Activated CD4-positive, alpha-beta T cell treated with anti-CD3 and anti-CD28 coated beads, Interleukin-2, amount 10 ng/mL, durations not matched to agents 7 days and 5 days (primary cell): ENCODE results near the gene APOO. TPM values are rescaled to one million over a fixed set of nuclear protein-coding genes. Genes with fewer than 3 reads are reported as not detected.

Source experiments
- CTCF ChIA-PET: fragments of 350-600 bp; sonication (Branson Sonifier 250); formaldehyde crosslinking; loops from one replicate; lab custom pipeline; 2021; ENCODE audit warnings: antibody characterized with exemption; lab: Charles Lee
- POLR2A ChIA-PET: fragments of 350-600 bp; sonication (Branson Sonifier 250); formaldehyde crosslinking; loops from one replicate; lab custom pipeline; 2021; ENCODE audit warnings: antibody characterized with exemption; lab: Charles Lee
- DNase-seq: peaks from one replicate; pipeline ENCODE4 v3.0.0-alpha.2; 2020
- H3K27ac Mint-ChIP-seq: one replicate; pipeline ENCODE4 v1.8.0; 2021; ENCODE audit warnings: mild to moderate bottlenecking, moderate library complexity, mixed read lengths
- H3K27me3 Mint-ChIP-seq: one replicate; pipeline ENCODE4 v1.8.0; 2021; ENCODE audit warnings: mixed read lengths
- H3K36me3 Mint-ChIP-seq: one replicate; pipeline ENCODE4 v1.8.0; 2021; ENCODE audit warnings: low read depth, mixed read lengths
- H3K4me1 Mint-ChIP-seq: one replicate; pipeline ENCODE4 v1.8.0; 2021; ENCODE audit warnings: mixed read lengths
- H3K4me3 Mint-ChIP-seq: one replicate; pipeline ENCODE4 v1.8.0; 2021; ENCODE audit warnings: mild to moderate bottlenecking, moderate library complexity, mixed read lengths
- H3K9me3 Mint-ChIP-seq: one replicate; pipeline ENCODE4 v1.8.0; 2021; ENCODE audit warnings: mixed read lengths
- total RNA-seq, 2 experiments: library from RNA; stranded (reverse); gene quantifications; one replicate each; pipeline ENCODE4 v1.2.3, GENCODE V29; 2021

APOO gene
- total RNA-seq, 2 experiments from 2014 or later, result 26.6 to 28.5 TPM

- Mint-ChIP-seq H3K9me3 (no peaks in the 10 kb centered on the region), H3K36me3 (no peaks in the 10 kb centered on the region), H3K27ac (no peak overlapping the region), H3K27me3 (no peaks in the 10 kb centered on the region), H3K4me3 (no peak overlapping the region), H3K4me1 (no peaks in the 10 kb centered on the region)
- POLR2A ChIA-PET, result no interaction called here
- no peak for DNase-seq
- CTCF ChIA-PET, result no interaction called here
These were observed 53.6 kb downstream of the APOO start for GRCh38 chrX:23854122-23854521.

GRCh38 chrX:23851544-23851943 lies 56.2 kb downstream of the APOO start:
- CTCF ChIA-PET, result no interaction called here
- no peak overlapping the region for H3K27ac Mint-ChIP-seq

GRCh38 chrX:23849241-23849640 lies 58.5 kb downstream of the APOO start:
- Mint-ChIP-seq H3K27me3 (no peaks in the 10 kb centered on the region), H3K36me3 (no peaks in the 10 kb centered on the region), H3K27ac (no peak overlapping the region), H3K4me1 (no peaks in the 10 kb centered on the region), H3K4me3 (no peak overlapping the region), H3K9me3 (no peaks in the 10 kb centered on the region)
- POLR2A ChIA-PET, result no interaction called here
- no peak for DNase-seq
- CTCF ChIA-PET, result interaction anchor here (0.6 kb wide), 1 partner anchor 45 kb away, joined by 3 read pairs; no protein-coding TSS in a partner anchor

More at GRCh38 chrX:23851544-23851943, 56.2 kb downstream of the APOO start:
- no peak for DNase-seq
- POLR2A ChIA-PET, result interaction anchor here (0.6 kb wide), 1 partner anchor 34 kb away, joined by 3 read pairs; no protein-coding TSS in a partner anchor
- Mint-ChIP-seq H3K27me3 (no peaks in the 10 kb centered on the region), H3K9me3 (no peaks in the 10 kb centered on the region), H3K4me1 (no peaks in the 10 kb centered on the region), H3K36me3 (no peaks in the 10 kb centered on the region), H3K4me3 (no peak overlapping the region)

GRCh38 chrX:23845351-23845817 lies 62.4 kb downstream of the APOO start:
- Mint-ChIP-seq H3K4me3 (no peak overlapping the region), H3K36me3 (no peaks in the 10 kb centered on the region), H3K4me1 (no peaks in the 10 kb centered on the region), H3K9me3 (no peaks in the 10 kb centered on the region), H3K27ac (no peak overlapping the region), H3K27me3 (no peaks in the 10 kb centered on the region)
- CTCF ChIA-PET, result no interaction called here
- no peak for DNase-seq
- POLR2A ChIA-PET, result no interaction called here

GRCh38 chrX:23844502-23845138 lies 63.1 kb downstream of the APOO start:
- ChIA-PET CTCF (no interaction called here), POLR2A (no interaction called here)
- DNase-seq, result no peak
- Mint-ChIP-seq H3K9me3 (no peaks in the 10 kb centered on the region), H3K27me3 (no peaks in the 10 kb centered on the region), H3K4me3 (no peak overlapping the region), H3K36me3 (no peaks in the 10 kb centered on the region), H3K27ac (no peak overlapping the region), H3K4me1 (no peaks in the 10 kb centered on the region)

DNA sequence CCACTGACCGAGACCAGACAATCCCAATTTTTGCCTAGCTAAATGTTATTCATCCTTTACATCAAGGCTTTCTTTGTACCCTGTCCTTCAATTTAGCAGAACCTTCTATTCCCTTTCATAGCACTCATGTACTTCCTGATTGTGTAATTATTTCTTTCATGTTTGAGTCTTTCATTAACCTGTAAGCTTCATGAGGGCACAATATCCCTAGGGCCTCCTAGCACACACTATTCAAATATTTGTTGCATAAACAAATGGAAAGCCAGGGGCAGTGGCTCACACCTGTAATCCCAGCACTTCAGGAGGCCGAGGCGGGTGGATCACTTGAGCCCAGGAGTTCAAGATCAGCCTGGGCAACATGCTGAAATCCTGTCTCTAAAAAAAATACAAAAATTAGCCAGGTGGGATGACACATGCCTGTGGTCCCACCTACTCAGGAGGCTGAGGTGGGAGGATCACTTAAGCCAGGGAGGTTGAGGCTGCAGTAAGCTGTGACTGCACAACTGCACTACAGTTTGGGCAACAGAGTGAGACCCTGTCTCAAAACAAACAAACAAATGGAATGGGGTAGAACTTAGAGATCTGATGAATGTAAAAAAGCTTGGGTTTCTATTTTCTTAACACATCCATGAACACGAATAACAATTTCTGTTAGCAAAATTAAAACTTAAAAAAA lies 65.8 kb downstream of the APOO start:
- Mint-ChIP-seq H3K4me1 (no peaks in the 10 kb centered on the region), H3K27ac (no peak overlapping the region), H3K4me3 (no peak overlapping the region), H3K9me3 (no peaks in the 10 kb centered on the region), H3K36me3 (no peaks in the 10 kb centered on the region), H3K27me3 (no peaks in the 10 kb centered on the region)
- ChIA-PET CTCF (interaction anchor here (0.6 kb wide), 1 partner anchor 47 kb away, joined by 4 read pairs; no protein-coding TSS in a partner anchor), POLR2A (no interaction called here)
- DNase-seq, result no peak

- ChIA-PET CTCF (no interaction called here), POLR2A (no interaction called here)
- Mint-ChIP-seq H3K4me3 (no peak overlapping the region), H3K36me3 (no peaks in the 10 kb centered on the region), H3K9me3 (no peaks in the 10 kb centered on the region), H3K27me3 (no peaks in the 10 kb centered on the region), H3K27ac (no peak overlapping the region), H3K4me1 (no peaks in the 10 kb centered on the region)
- DNase-seq, result no peak
These were observed 67.1 kb downstream of the APOO start for GRCh38 chrX:23840674-23841073.

- Mint-ChIP-seq H3K4me3 (no peak overlapping the region), H3K27ac (no peak overlapping the region), H3K27me3 (no peaks in the 10 kb centered on the region), H3K9me3 (no peaks in the 10 kb centered on the region), H3K36me3 (no peaks in the 10 kb centered on the region), H3K4me1 (no peaks in the 10 kb centered on the region)
- CTCF ChIA-PET, result interaction anchor here (1.5 kb wide), 1 partner anchor 18 kb away, joined by 4 read pairs; no protein-coding TSS in a partner anchor
- POLR2A ChIA-PET, result no interaction called here
- DNase-seq, result no peak
These were observed 68.8 kb downstream of the APOO start for GRCh38 chrX:23838953-23839352.

GRCh38 chrX:23832721-23833120 lies 75.0 kb downstream of the APOO start:
- H3K4me1 Mint-ChIP-seq, result no peaks in the 10 kb centered on the region
- H3K27ac Mint-ChIP-seq, result no peak overlapping the region
- no peaks in the 10 kb centered on the region for H3K27me3 Mint-ChIP-seq
- no peaks in the 10 kb centered on the region for H3K9me3 Mint-ChIP-seq
- DNase-seq, result no peak
- POLR2A ChIA-PET, result no interaction called here
- H3K36me3 Mint-ChIP-seq, result peaks cover 2% of the 10 kb centered on the region
- H3K4me3 Mint-ChIP-seq, result no peak overlapping the region
- CTCF ChIA-PET, result no interaction called here

DNA sequence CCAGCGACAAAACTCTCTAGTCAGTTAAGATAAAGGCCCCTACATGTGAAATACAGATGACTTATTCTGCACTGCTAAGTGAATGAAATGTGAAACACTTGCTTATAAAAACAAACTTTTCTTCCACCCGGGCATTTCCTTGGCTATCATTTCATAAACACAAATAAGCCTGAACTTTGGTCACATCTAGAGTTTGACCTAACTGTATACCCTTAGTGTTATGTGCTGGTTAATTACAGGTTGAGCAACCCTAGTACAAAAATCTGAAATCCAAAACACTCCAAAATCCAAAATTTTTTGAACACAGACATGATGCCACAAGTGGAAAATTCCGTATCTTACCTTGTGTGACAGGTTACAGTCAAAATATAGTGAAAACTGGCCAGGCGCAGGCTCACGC lies 78.9 kb downstream of the APOO start:
- DNase-seq, result no peak
- Mint-ChIP-seq H3K9me3 (no peaks in the 10 kb centered on the region), H3K4me3 (no peak overlapping the region), H3K4me1 (no peaks in the 10 kb centered on the region), H3K27me3 (no peaks in the 10 kb centered on the region), H3K27ac (no peak overlapping the region), H3K36me3 (peaks cover 2% of the 10 kb centered on the region)
- ChIA-PET CTCF (no interaction called here), POLR2A (no interaction called here)

DNA sequence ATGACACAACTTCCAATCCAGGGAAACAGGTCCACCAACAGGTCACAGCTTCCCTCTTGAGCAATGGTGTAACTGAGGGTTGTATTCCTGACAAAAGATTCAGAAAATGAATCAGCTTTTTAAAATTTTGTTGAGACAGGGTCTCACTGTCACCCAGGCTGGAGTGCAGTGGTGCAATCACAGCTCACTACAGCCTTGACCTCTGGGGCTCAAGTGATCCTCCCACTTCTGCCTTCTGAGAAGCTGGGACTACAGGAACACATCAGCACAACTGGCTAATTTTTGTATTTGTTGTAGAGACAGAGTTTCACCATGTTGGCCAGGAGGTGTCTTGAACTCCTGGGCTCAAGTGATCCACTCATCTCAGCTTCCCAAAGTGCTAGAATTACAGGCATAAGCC lies 81.1 kb downstream of the APOO start:
- no peaks in the 10 kb centered on the region for H3K9me3 Mint-ChIP-seq
- CTCF ChIA-PET, result interaction anchor here (1.0 kb wide), 1 partner anchor 49 kb away, joined by 6 read pairs; no protein-coding TSS in a partner anchor
- no peaks in the 10 kb centered on the region for H3K4me1 Mint-ChIP-seq
- H3K27ac Mint-ChIP-seq, result no peak overlapping the region
- POLR2A ChIA-PET, result no interaction called here
- no peak overlapping the region for H3K4me3 Mint-ChIP-seq
- no peaks in the 10 kb centered on the region for H3K27me3 Mint-ChIP-seq
- no peaks in the 10 kb centered on the region for H3K36me3 Mint-ChIP-seq
- DNase-seq, result no peak

DNA sequence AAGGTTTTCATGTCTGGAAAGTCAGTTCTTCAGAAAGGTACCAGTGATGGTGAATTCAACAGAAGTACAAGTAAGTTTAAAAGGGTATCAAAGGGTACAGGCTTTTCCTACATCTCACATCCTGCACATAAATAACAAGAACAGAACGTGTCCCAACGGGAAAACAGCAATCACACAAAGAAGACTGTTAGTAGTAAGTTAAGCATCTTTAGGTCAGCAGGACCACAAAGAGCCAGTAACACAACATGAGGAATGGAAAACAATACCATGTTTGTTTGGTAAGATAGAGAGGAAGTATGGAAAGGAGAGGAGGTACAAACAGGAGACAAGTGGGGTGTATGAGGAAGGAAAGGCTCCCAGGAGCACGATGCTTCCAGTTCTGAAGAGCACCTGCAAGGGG lies 81.5 kb downstream of the APOO start:
- ChIA-PET CTCF (no interaction called here), POLR2A (no interaction called here)
- Mint-ChIP-seq H3K9me3 (no peaks in the 10 kb centered on the region), H3K36me3 (no peaks in the 10 kb centered on the region), H3K4me1 (no peaks in the 10 kb centered on the region), H3K27ac (no peak overlapping the region), H3K4me3 (no peak overlapping the region), H3K27me3 (no peaks in the 10 kb centered on the region)
- DNase-seq, result no peak

DNA sequence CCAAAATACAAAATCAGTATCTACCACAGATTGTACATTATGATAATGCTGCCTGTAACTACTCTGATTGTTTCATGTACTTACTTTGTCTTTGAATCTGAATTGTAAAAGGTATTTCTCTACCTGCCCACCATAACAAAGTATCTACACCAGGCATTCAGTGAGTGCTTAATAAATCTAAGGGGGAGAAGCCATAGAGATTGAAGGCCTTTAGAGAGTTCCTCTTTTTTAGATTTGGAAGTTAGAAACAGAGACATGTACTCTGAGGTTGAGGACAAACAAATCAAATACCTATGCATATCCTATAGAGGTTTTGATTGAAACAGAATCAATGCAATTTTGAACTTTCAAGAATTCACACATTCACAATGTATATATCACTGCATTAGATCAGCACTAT lies 82.1 kb downstream of the APOO start:
- Mint-ChIP-seq H3K9me3 (no peaks in the 10 kb centered on the region), H3K4me1 (no peaks in the 10 kb centered on the region), H3K27me3 (no peaks in the 10 kb centered on the region), H3K36me3 (no peaks in the 10 kb centered on the region), H3K4me3 (no peak overlapping the region), H3K27ac (no peak overlapping the region)
- POLR2A ChIA-PET, result no interaction called here
- DNase-seq, result no peak
- CTCF ChIA-PET, result no interaction called here
